Astrocyte (in vitro differentiated cells and primary cell): ENCODE data around the gene C2orf68. TPM values are rescaled to one million over a fixed set of nuclear protein-coding genes. Genes with fewer than 3 reads are reported as not detected.

Experiments used
- DNase-seq: peaks from one replicate; pipeline ENCODE4 v3.0.0-alpha.2; 2010; ENCODE audit warnings: low read depth
- FAIRE-seq: peaks from 2 replicates; lab custom pipeline; 2011; peaks lifted over from hg19 to GRCh38; lab: Jason Lieb, UNC
- H2AFZ ChIP-seq: 2 replicates; pipeline ENCODE4 v1.6.0; 2012; ENCODE audit warnings: low read depth, low read length, inconsistent platforms
- H3K27ac ChIP-seq: 2 replicates; pipeline ENCODE4 v1.5.1; 2011; ENCODE audit warnings: low read depth, low read length, inconsistent platforms
- H3K27me3 ChIP-seq: 2 replicates; pipeline ENCODE4 v1.6.0; 2011; ENCODE audit warnings: low read length, inconsistent platforms; ENCODE audit not compliant: insufficient read depth
- H3K36me3 ChIP-seq: 2 replicates; pipeline ENCODE4 v1.5.1; 2011; ENCODE audit warnings: low read length, inconsistent platforms; ENCODE audit not compliant: insufficient read depth
- H3K4me1 ChIP-seq: 2 replicates; pipeline ENCODE4 v1.5.1; 2011; ENCODE audit warnings: low read length, inconsistent platforms; ENCODE audit not compliant: insufficient read depth
- H3K4me2 ChIP-seq: 2 replicates; pipeline ENCODE4 v1.6.0; 2012; ENCODE audit warnings: low read length, inconsistent platforms
- H3K4me3 ChIP-seq: 2 replicates; pipeline ENCODE4 v1.5.1; 2011; ENCODE audit warnings: low read depth, mild to moderate bottlenecking, low read length, inconsistent platforms; ENCODE audit not compliant: insufficient read depth
- H3K79me2 ChIP-seq: 2 replicates; pipeline ENCODE4 v1.6.0; 2012; ENCODE audit warnings: mild to moderate bottlenecking, low read length, inconsistent platforms; ENCODE audit not compliant: insufficient read depth
- H3K9ac ChIP-seq: 2 replicates; pipeline ENCODE4 v1.6.0; 2012; ENCODE audit warnings: mild to moderate bottlenecking, low read length, inconsistent platforms
- H3K9me3 ChIP-seq: 2 replicates; pipeline ENCODE4 v1.5.1; 2012; ENCODE audit warnings: low read depth, mild to moderate bottlenecking, low read length, inconsistent platforms; ENCODE audit not compliant: insufficient read depth
- H4K20me1 ChIP-seq: 2 replicates; pipeline ENCODE4 v1.6.0; 2012; ENCODE audit warnings: low read length, inconsistent platforms; ENCODE audit not compliant: insufficient read depth
- H3K27ac Mint-ChIP-seq: one replicate; pipeline ENCODE4 v1.8.0; 2021; ENCODE audit warnings: mild to moderate bottlenecking, mixed read lengths; ENCODE audit not compliant: unreplicated experiment
- H3K27me3 Mint-ChIP-seq: one replicate; pipeline ENCODE4 v1.8.0; 2021; ENCODE audit warnings: low read depth, mixed read lengths; ENCODE audit not compliant: unreplicated experiment
- H3K36me3 Mint-ChIP-seq: one replicate; pipeline ENCODE4 v1.8.0; 2021; ENCODE audit warnings: low read depth, mixed read lengths; ENCODE audit not compliant: unreplicated experiment
- H3K4me1 Mint-ChIP-seq: one replicate; pipeline ENCODE4 v1.8.0; 2021; ENCODE audit warnings: low read depth, mixed read lengths; ENCODE audit not compliant: unreplicated experiment
- H3K4me3 Mint-ChIP-seq: one replicate; pipeline ENCODE4 v1.8.0; 2021; ENCODE audit warnings: mild to moderate bottlenecking, moderate library complexity, mixed read lengths; ENCODE audit not compliant: unreplicated experiment
- H3K9me3 Mint-ChIP-seq: one replicate; pipeline ENCODE4 v1.8.0; 2021; ENCODE audit warnings: mild to moderate bottlenecking, mixed read lengths; ENCODE audit not compliant: unreplicated experiment
- CTCF ChIP-seq: IDR thresholded peaks from 2 replicates; pipeline ENCODE4 v1.5.1; 2011; ENCODE audit warnings: low read depth, mild to moderate bottlenecking, inconsistent platforms, low read length, moderate library complexity; ENCODE audit not compliant: insufficient read depth
- EZH2 ChIP-seq: IDR thresholded peaks from 2 replicates; pipeline ENCODE4 v1.6.1; 2012; ENCODE audit warnings: mild to moderate bottlenecking, low read length, inconsistent platforms; ENCODE audit not compliant: insufficient read depth
- total RNA-seq: library from RNA; stranded (reverse); gene quantifications from 2 replicates; pipeline ENCODE4 v1.2.1, GENCODE V29; 2021

The C2orf68 gene
- total RNA-seq, 1 donor from 2014 or later: 17.8 TPM

GRCh38 chr2:85611217-85611704, 605 bp downstream of the C2orf68 start:
- H3K9me3 ChIP-seq: no peaks in the 10 kb centered on the region
- no peaks in the 10 kb centered on the region for H3K27me3 ChIP-seq
- H3K4me1 ChIP-seq: peaks cover 11% of the 10 kb centered on the region
- no peak for TF ChIP-seq EZH2
- TF ChIP-seq CTCF: no peak
- DNase-seq: no peak
- H3K36me3 ChIP-seq: peaks cover 15% of the 10 kb centered on the region
- peak overlapping the region; percentile 69 for H3K27ac ChIP-seq
- H3K27me3 Mint-ChIP-seq: no peaks in the 10 kb centered on the region
- H3K27ac Mint-ChIP-seq: peak overlapping the region; percentile 91
- H3K9ac ChIP-seq: peak overlapping the region; percentile 93
- peak overlapping the region; percentile 99 for H3K4me3 Mint-ChIP-seq
- peaks cover 51% of the 10 kb centered on the region for H3K79me2 ChIP-seq
- H4K20me1 ChIP-seq: peaks cover 28% of the 10 kb centered on the region
- FAIRE-seq: no peak
- peaks cover 34% of the 10 kb centered on the region for H3K4me1 Mint-ChIP-seq
- H3K4me3 ChIP-seq: peak overlapping the region; percentile 90
- H2AFZ ChIP-seq: peak overlapping the region; percentile 77
- peaks cover 4% of the 10 kb centered on the region for H3K36me3 Mint-ChIP-seq
- no peaks in the 10 kb centered on the region for H3K9me3 Mint-ChIP-seq
- H3K4me2 ChIP-seq: peak overlapping the region; percentile 100

GRCh38 chr2:85607268-85608215, 4.3 kb downstream of the C2orf68 start:
- H3K27ac Mint-ChIP-seq: peak overlapping the region; percentile 93
- H3K4me1 Mint-ChIP-seq: peaks cover 56% of the 10 kb centered on the region
- Histone ChIP-seq H3K27me3 (no peaks in the 10 kb centered on the region), H3K9ac (no peak overlapping the region), H3K4me2 (no peak overlapping the region), H3K27ac (no peak overlapping the region), H3K9me3 (no peaks in the 10 kb centered on the region), H3K4me1 (peaks cover 26% of the 10 kb centered on the region), H4K20me1 (peaks cover 35% of the 10 kb centered on the region), H2AFZ (no peak overlapping the region), H3K79me2 (peaks cover 49% of the 10 kb centered on the region), H3K36me3 (peaks cover 15% of the 10 kb centered on the region), H3K4me3 (no peak overlapping the region)
- no peak for FAIRE-seq
- no peaks in the 10 kb centered on the region for H3K9me3 Mint-ChIP-seq
- peak overlapping the region; percentile 75 for H3K4me3 Mint-ChIP-seq
- TF ChIP-seq CTCF (no peak), EZH2 (no peak)
- H3K27me3 Mint-ChIP-seq: no peaks in the 10 kb centered on the region
- H3K36me3 Mint-ChIP-seq: peaks cover 4% of the 10 kb centered on the region
- no peak for DNase-seq
